Colonic mucosa (tissue), 4 donors: ENCODE data around the gene IGF2BP2. TPM values are rescaled to one million over a fixed set of nuclear protein-coding genes. Genes with fewer than 3 reads are reported as not detected.
"Not testable (repeated sequence)": the region's sequence is repeated elsewhere in the genome, so short reads cannot be mapped to it uniquely, and the experiment has no call there.

ENCODE experiments used
- DNase-seq: peaks from one replicate; pipeline ENCODE4 v3.0.0-alpha.2; 2020
- H3K27ac ChIP-seq: fragments of 200-600 bp; one replicate; pipeline ENCODE4 v1.8.0; 2021
- H3K27me3 ChIP-seq: fragments of 200-600 bp; one replicate; pipeline ENCODE4 v1.8.0; 2021
- H3K36me3 ChIP-seq: fragments of 200-600 bp; one replicate; pipeline ENCODE4 v1.8.0; 2021
- H3K4me1 ChIP-seq: fragments of 200-600 bp; one replicate; pipeline ENCODE4 v1.8.0; 2021; ENCODE audit warnings: mild to moderate bottlenecking
- H3K4me3 ChIP-seq: fragments of 200-600 bp; one replicate; pipeline ENCODE4 v1.8.0; 2021
- H3K9ac ChIP-seq, 2 donors: one replicate each; pipeline ENCODE4 v1.7.0; 2013; ENCODE audit warnings: control low read depth in 2 of 2, low read depth in 2 of 2, low read length in 2 of 2
- H3K9me3 ChIP-seq: fragments of 200-600 bp; one replicate; pipeline ENCODE4 v1.8.0; 2021
- CTCF ChIP-seq: fragments of 200-600 bp; IDR thresholded peaks from one replicate; pipeline ENCODE4 v1.8.0; 2022; ENCODE audit warnings: antibody characterized with exemption, mild to moderate bottlenecking
- intact Hi-C: fragments of 100-400 bp; cut with DNase I; formaldehyde crosslinking; loops from one replicate; pipeline ENCODE4 v1.14.1; 2022
- total RNA-seq, 2 donors: library from RNA; stranded (reverse); fragmentation: NEBNext Ultra II Directional in 1 of 2; extraction: Animal tissue kit (Norgen Biotek cat#: 25700) in 1 of 2; gene quantifications; one replicate each; pipeline ENCODE4 v1.2.1, GENCODE V29; 2021
- donor health status: healthy.
- donor health status: DM: no; HTN: no; CAD: no.
- donor health status: DM: no; HTN: no; CAD: no.

Gene IGF2BP2
- total RNA-seq, 2 donors from 2014 or later, result 48.7 to 61.2 TPM

GRCh38 chr3:185847506-185847905, 22.7 kb upstream of the IGF2BP2 start:
- intact Hi-C loops, result no loop called here
- no peak for TF ChIP-seq CTCF
- no peak for DNase-seq
- Histone ChIP-seq H3K9ac (no peak overlapping the region), H3K27me3 (no peaks in the 10 kb centered on the region), H3K4me3 (no peak overlapping the region), H3K9me3 (no peaks in the 10 kb centered on the region), H3K27ac (no peak overlapping the region), H3K4me1 (no peaks in the 10 kb centered on the region), H3K36me3 (no peaks in the 10 kb centered on the region)

- no peaks in the 10 kb centered on the region for H3K9me3 ChIP-seq
- no peak overlapping the region for H3K4me3 ChIP-seq
- no peaks in the 10 kb centered on the region for H3K36me3 ChIP-seq
- intact Hi-C loops, result no loop called here
- no peak for TF ChIP-seq CTCF
- no peaks in the 10 kb centered on the region for H3K27me3 ChIP-seq
- DNase-seq, result no peak
- H3K9ac ChIP-seq, result no peak overlapping the region
- H3K4me1 ChIP-seq, result no peaks in the 10 kb centered on the region
- H3K27ac ChIP-seq, result no peak overlapping the region
These were observed 21.2 kb upstream of the IGF2BP2 start for GRCh38 chr3:185846037-185846436.

- H3K27ac ChIP-seq, result no peak overlapping the region
- TF ChIP-seq CTCF, result no peak
- H3K9ac ChIP-seq, result no peak overlapping the region
- H3K36me3 ChIP-seq, result no peaks in the 10 kb centered on the region
- DNase-seq, result no peak
- no peaks in the 10 kb centered on the region for H3K4me1 ChIP-seq
- no peak overlapping the region for H3K4me3 ChIP-seq
- intact Hi-C loops, result no loop called here
- no peaks in the 10 kb centered on the region for H3K27me3 ChIP-seq
- H3K9me3 ChIP-seq, result no peaks in the 10 kb centered on the region
These were observed 19.2 kb upstream of the IGF2BP2 start for GRCh38 chr3:185844051-185844450.

- TF ChIP-seq CTCF, result no peak
- no peaks in the 10 kb centered on the region for H3K27me3 ChIP-seq
- no peaks in the 10 kb centered on the region for H3K36me3 ChIP-seq
- H3K9ac ChIP-seq, result no peak overlapping the region
- intact Hi-C loops, result no loop called here
- no peak for DNase-seq
- no peaks in the 10 kb centered on the region for H3K4me1 ChIP-seq
- H3K9me3 ChIP-seq, result no peaks in the 10 kb centered on the region
- H3K27ac ChIP-seq, result no peak overlapping the region
- H3K4me3 ChIP-seq, result no peak overlapping the region
These were observed 18.8 kb upstream of the IGF2BP2 start for GRCh38 chr3:185843635-185844034.

GRCh38 chr3:185843126-185843525, 18.3 kb upstream of the IGF2BP2 start:
- H3K4me1 ChIP-seq, result no peaks in the 10 kb centered on the region
- H3K36me3 ChIP-seq, result no peaks in the 10 kb centered on the region
- no peak overlapping the region for H3K9ac ChIP-seq
- no peak overlapping the region for H3K27ac ChIP-seq
- no peaks in the 10 kb centered on the region for H3K27me3 ChIP-seq
- DNase-seq, result no peak
- no peak for TF ChIP-seq CTCF
- intact Hi-C loops, result no loop called here
- no peak overlapping the region for H3K4me3 ChIP-seq
- H3K9me3 ChIP-seq, result no peaks in the 10 kb centered on the region

GRCh38 chr3:185842241-185842640, 17.4 kb upstream of the IGF2BP2 start:
- no peak for DNase-seq
- Histone ChIP-seq H3K4me1 (no peaks in the 10 kb centered on the region), H3K36me3 (no peaks in the 10 kb centered on the region), H3K9me3 (no peaks in the 10 kb centered on the region), H3K27ac (no peak overlapping the region), H3K27me3 (no peaks in the 10 kb centered on the region), H3K4me3 (no peak overlapping the region), H3K9ac (no peak overlapping the region)
- intact Hi-C loops, result no loop called here
- no peak for TF ChIP-seq CTCF

- H3K9me3 ChIP-seq, H3K27ac ChIP-seq, H3K27me3 ChIP-seq, H3K4me3 ChIP-seq, DNase-seq, H3K36me3 ChIP-seq, H3K9ac ChIP-seq, intact Hi-C loops, H3K4me1 ChIP-seq: not testable (repeated sequence)
These were observed 13.7 kb upstream of the IGF2BP2 start for GRCh38 chr3:185838417-185838989.
